22Rv1 (cell line): ENCODE measurements around the gene LIMCH1.

Experiments used
- CTCF ChIP-seq: fragments of 450-650 bp; IDR thresholded peaks from 2 replicates; pipeline ENCODE4 v1.5.1; 2017; ENCODE audit warnings: mild to moderate bottlenecking
- ZFX ChIP-seq: fragments of 450-650 bp; IDR thresholded peaks from 2 replicates; pipeline ENCODE4 v1.6.1; 2017; ENCODE audit warnings: antibody characterized with exemption, borderline replicate concordance

GRCh38 chr4:41613821-41614220 is 75.9 kb downstream of the LIMCH1 start:
- TF ChIP-seq CTCF = no peak
- TF ChIP-seq ZFX = no peak
